Stimulated activated naive CD8-positive, alpha-beta T cell treated with anti-CD3 and anti-CD28 coated beads, Interleukin-15, amount 100 ng/mL, for 72 hours (primary cell): ENCODE data around the gene RNU2-1.
"Not testable (repeated sequence)": the region's sequence is repeated elsewhere in the genome, so short reads cannot be mapped to it uniquely, and the experiment has no call there.

Experiments
- ATAC-seq: fragments of 150-1000 bp; cut with Tn5 transposase; 2 replicates; pipeline ENCODE4 v1.10.0; 2021; ENCODE audit warnings: mild to moderate bottlenecking, moderate library complexity
- DNase-seq, 2 donors: peaks; one replicate each; pipeline ENCODE4 v3.0.0; 2021 to 2022
- H3K27ac Mint-ChIP-seq, 2 donors: one replicate each; pipeline ENCODE4 v1.8.0; 2022; ENCODE audit warnings: mild to moderate bottlenecking in 2 of 2, mixed read lengths in 2 of 2, moderate library complexity in 2 of 2
- H3K27me3 Mint-ChIP-seq: one replicate; pipeline ENCODE4 v1.8.0; 2022; ENCODE audit warnings: mixed read lengths
- H3K4me1 Mint-ChIP-seq: one replicate; pipeline ENCODE4 v1.8.0; 2022; ENCODE audit warnings: mild to moderate bottlenecking, mixed read lengths
- H3K4me3 Mint-ChIP-seq, 2 donors: one replicate each; pipeline ENCODE4 v1.8.0; 2022; ENCODE audit warnings: mild to moderate bottlenecking in 2 of 2, mixed read lengths in 2 of 2, moderate library complexity in 1 of 2
- H3K9me3 Mint-ChIP-seq, 2 donors: one replicate each; pipeline ENCODE4 v1.8.0; 2022; ENCODE audit warnings: mixed read lengths in 2 of 2

The RNU2-1 gene

GRCh38 chr17:43233877-43234276 lies at the start of gene RNU2-1:
TSS of gene RNU2-1 (minus strand) at chr17:43233977.
- H3K9me3 Mint-ChIP-seq, H3K27me3 Mint-ChIP-seq, H3K4me1 Mint-ChIP-seq, H3K27ac Mint-ChIP-seq, DNase-seq, H3K4me3 Mint-ChIP-seq, ATAC-seq: not testable (repeated sequence)

GRCh38 chr17:43272914-43273313 lies 39.1 kb upstream of the RNU2-1 start:
- not testable (repeated sequence) for DNase-seq, H3K27me3 Mint-ChIP-seq, H3K4me3 Mint-ChIP-seq, H3K4me1 Mint-ChIP-seq, H3K9me3 Mint-ChIP-seq, H3K27ac Mint-ChIP-seq
- peak; percentile 76 for ATAC-seq

- Mint-ChIP-seq H3K27ac (peak overlapping the region; percentile 61 to 66), H3K4me3 (peak overlapping the region; percentile 4 to 16)
- peak; percentile 56 for ATAC-seq
- H3K27me3 Mint-ChIP-seq, H3K9me3 Mint-ChIP-seq, H3K4me1 Mint-ChIP-seq: not testable (repeated sequence)
- peak; percentile 8 to 9 for DNase-seq
These were observed 38.7 kb upstream of the RNU2-1 start for GRCh38 chr17:43272483-43272882.

- not testable (repeated sequence) for H3K27ac Mint-ChIP-seq, H3K27me3 Mint-ChIP-seq, DNase-seq, H3K9me3 Mint-ChIP-seq, H3K4me3 Mint-ChIP-seq, H3K4me1 Mint-ChIP-seq
- ATAC-seq: peak; percentile 66
These were observed 37.1 kb upstream of the RNU2-1 start for GRCh38 chr17:43270552-43271504.

GRCh38 chr17:43246456-43246855 lies 12.7 kb upstream of the RNU2-1 start:
- H3K27ac Mint-ChIP-seq, H3K27me3 Mint-ChIP-seq, H3K4me3 Mint-ChIP-seq, H3K9me3 Mint-ChIP-seq, H3K4me1 Mint-ChIP-seq, ATAC-seq: not testable (repeated sequence)
- DNase-seq: peak; percentile 73 to 82

GRCh38 chr17:43240596-43241352 lies 7.0 kb upstream of the RNU2-1 start:
- H3K27ac Mint-ChIP-seq, H3K9me3 Mint-ChIP-seq, H3K4me1 Mint-ChIP-seq, H3K27me3 Mint-ChIP-seq, H3K4me3 Mint-ChIP-seq: not testable (repeated sequence)
- DNase-seq (peak in 1 of 2 donors; percentile 19), ATAC-seq (peak; percentile 71)

- not testable (repeated sequence) for H3K4me3 Mint-ChIP-seq, DNase-seq, H3K9me3 Mint-ChIP-seq, H3K27me3 Mint-ChIP-seq, H3K4me1 Mint-ChIP-seq
- peak; percentile 67 for ATAC-seq
- H3K27ac Mint-ChIP-seq: peak overlapping the region in 1 of 2 donors; percentile 27
These were observed 5.8 kb upstream of the RNU2-1 start for GRCh38 chr17:43239597-43239996.

- not testable (repeated sequence) for ATAC-seq, H3K27ac Mint-ChIP-seq
These were observed 514 bp downstream of the RNU2-1 start for GRCh38 chr17:43233263-43233662.

GRCh38 chr17:43232021-43232699 lies 1.6 kb downstream of the RNU2-1 start:
- ATAC-seq, H3K27me3 Mint-ChIP-seq, H3K4me1 Mint-ChIP-seq, H3K9me3 Mint-ChIP-seq: not testable (repeated sequence)
- Mint-ChIP-seq H3K4me3 (peak overlapping the region in 1 of 2 donors; percentile 35), H3K27ac (peak overlapping the region; percentile 35 to 82)
- peak; percentile 47 to 48 for DNase-seq

More at GRCh38 chr17:43233263-43233662, 514 bp downstream of the RNU2-1 start:
- not testable (repeated sequence) for DNase-seq, H3K9me3 Mint-ChIP-seq, H3K4me1 Mint-ChIP-seq, H3K4me3 Mint-ChIP-seq, H3K27me3 Mint-ChIP-seq

GRCh38 chr17:43231205-43232020 lies 2.4 kb downstream of the RNU2-1 start:
- H3K9me3 Mint-ChIP-seq, H3K4me1 Mint-ChIP-seq, H3K27me3 Mint-ChIP-seq, ATAC-seq: not testable (repeated sequence)
- Mint-ChIP-seq H3K27ac (peak overlapping the region in 1 of 2 donors; percentile 34), H3K4me3 (peak overlapping the region in 1 of 2 donors; percentile 35)
- DNase-seq: peak in 1 of 2 donors; percentile 6

- not testable (repeated sequence) for ATAC-seq, H3K4me1 Mint-ChIP-seq, H3K27ac Mint-ChIP-seq, H3K4me3 Mint-ChIP-seq, H3K9me3 Mint-ChIP-seq, H3K27me3 Mint-ChIP-seq, DNase-seq
These were observed 5.6 kb downstream of the RNU2-1 start, which contains the start of gene CCDC200 for GRCh38 chr17:43228020-43228782. TSS of gene CCDC200 (minus strand) at chr17:43228623. CDS start at chr17:43228554, 69 bp downstream.

GRCh38 chr17:43226393-43226792 lies 7.4 kb downstream of the RNU2-1 start:
- Mint-ChIP-seq H3K27me3 (no peaks in the 10 kb centered on the region), H3K4me3 (no peak overlapping the region), H3K27ac (no peak overlapping the region), H3K9me3 (no peaks in the 10 kb centered on the region), H3K4me1 (peaks cover 3% of the 10 kb centered on the region)
- no peak for ATAC-seq
- no peak for DNase-seq

- ATAC-seq (no peak), DNase-seq (no peak)
- H3K27ac Mint-ChIP-seq: peak overlapping the region in 1 of 2 donors; percentile 42
- no peaks in the 10 kb centered on the region for H3K9me3 Mint-ChIP-seq
- no peak overlapping the region for H3K4me3 Mint-ChIP-seq
- H3K27me3 Mint-ChIP-seq: no peaks in the 10 kb centered on the region
- H3K4me1 Mint-ChIP-seq: peaks cover 12% of the 10 kb centered on the region
These were observed 9.6 kb downstream of the RNU2-1 start for GRCh38 chr17:43224146-43224705.
